Progenitor cell of endocrine pancreas (in vitro differentiated cells): ENCODE results near the gene ARHGAP19. TPM values are rescaled to one million over a fixed set of nuclear protein-coding genes. Genes with fewer than 3 reads are reported as not detected.
"Not testable (repeated sequence)": the region's sequence is repeated elsewhere in the genome, so short reads cannot be mapped to it uniquely, and the experiment has no call there.

Experiments used
- DNase-seq: peaks from one replicate; pipeline ENCODE4 v3.0.0; 2021; ENCODE audit warnings: low spot score; ENCODE audit not compliant: unreplicated experiment
- H3K27ac Mint-ChIP-seq: 2 replicates; pipeline ENCODE4 v1.8.0; 2021; ENCODE audit warnings: mild to moderate bottlenecking, moderate library complexity, mixed read lengths
- H3K27me3 Mint-ChIP-seq: 2 replicates; pipeline ENCODE4 v1.8.0; 2021; ENCODE audit warnings: mixed read lengths
- H3K36me3 Mint-ChIP-seq: 2 replicates; pipeline ENCODE4 v1.8.0; 2022; ENCODE audit warnings: mixed read lengths; ENCODE audit not compliant: insufficient read depth
- H3K4me1 Mint-ChIP-seq: 2 replicates; pipeline ENCODE4 v1.8.0; 2021; ENCODE audit warnings: low read depth, mixed read lengths
- H3K4me3 Mint-ChIP-seq: 2 replicates; pipeline ENCODE4 v1.8.0; 2021; ENCODE audit warnings: low read depth, mild to moderate bottlenecking, moderate library complexity, mixed read lengths
- H3K9me3 Mint-ChIP-seq: 2 replicates; pipeline ENCODE4 v1.8.0; 2021; ENCODE audit warnings: low read depth, mixed read lengths
- total RNA-seq: library from RNA; stranded (reverse); gene quantifications from 2 replicates; pipeline ENCODE4 v1.2.1, GENCODE V29; 2021
- TF ChIP-seq, protein P1 (sequence below): fragments of 200-600 bp; sonication (generic); IDR thresholded peaks from one replicate; pipeline ENCODE4 v1.5.0; 2021; ENCODE audit warnings: antibody characterized with exemption, mild to moderate bottlenecking; ENCODE audit not compliant: unreplicated experiment

ARHGAP19 gene
- total RNA-seq, 1 donor from 2014 or later = 21.1 TPM

DNA sequence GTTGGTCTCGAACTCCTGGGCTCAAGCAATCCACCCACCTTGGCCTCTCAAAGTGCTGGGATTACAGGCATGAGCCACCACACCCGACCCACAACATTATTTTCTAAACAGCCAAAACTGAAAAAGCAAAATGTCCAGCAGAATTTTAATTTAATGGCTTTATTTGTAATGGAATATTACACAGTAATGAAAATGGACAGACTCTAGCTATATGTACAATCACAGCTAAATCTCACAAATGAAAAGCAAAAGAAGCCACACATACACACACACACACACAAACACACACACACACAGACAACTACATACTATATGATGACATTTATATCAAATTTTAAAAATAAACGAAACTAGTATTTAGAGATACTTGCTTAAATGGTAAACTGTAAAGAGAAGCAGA is 18.7 kb downstream of the ARHGAP19 start:
- DNase-seq = no peak
- H3K27ac Mint-ChIP-seq = no peak overlapping the region
- TF ChIP-seq, protein P1, sequence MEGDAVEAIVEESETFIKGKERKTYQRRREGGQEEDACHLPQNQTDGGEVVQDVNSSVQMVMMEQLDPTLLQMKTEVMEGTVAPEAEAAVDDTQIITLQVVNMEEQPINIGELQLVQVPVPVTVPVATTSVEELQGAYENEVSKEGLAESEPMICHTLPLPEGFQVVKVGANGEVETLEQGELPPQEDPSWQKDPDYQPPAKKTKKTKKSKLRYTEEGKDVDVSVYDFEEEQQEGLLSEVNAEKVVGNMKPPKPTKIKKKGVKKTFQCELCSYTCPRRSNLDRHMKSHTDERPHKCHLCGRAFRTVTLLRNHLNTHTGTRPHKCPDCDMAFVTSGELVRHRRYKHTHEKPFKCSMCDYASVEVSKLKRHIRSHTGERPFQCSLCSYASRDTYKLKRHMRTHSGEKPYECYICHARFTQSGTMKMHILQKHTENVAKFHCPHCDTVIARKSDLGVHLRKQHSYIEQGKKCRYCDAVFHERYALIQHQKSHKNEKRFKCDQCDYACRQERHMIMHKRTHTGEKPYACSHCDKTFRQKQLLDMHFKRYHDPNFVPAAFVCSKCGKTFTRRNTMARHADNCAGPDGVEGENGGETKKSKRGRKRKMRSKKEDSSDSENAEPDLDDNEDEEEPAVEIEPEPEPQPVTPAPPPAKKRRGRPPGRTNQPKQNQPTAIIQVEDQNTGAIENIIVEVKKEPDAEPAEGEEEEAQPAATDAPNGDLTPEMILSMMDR = no peak
- H3K9me3 Mint-ChIP-seq = peaks cover 3% of the 10 kb centered on the region
- peaks cover 4% of the 10 kb centered on the region for H3K4me1 Mint-ChIP-seq
- H3K27me3 Mint-ChIP-seq = no peaks in the 10 kb centered on the region
- H3K4me3 Mint-ChIP-seq = no peak overlapping the region
- peaks cover 2% of the 10 kb centered on the region for H3K36me3 Mint-ChIP-seq

GRCh38 chr10:97270523-97271154 is 21.8 kb downstream of the ARHGAP19 start:
- Mint-ChIP-seq H3K36me3 (peaks cover 2% of the 10 kb centered on the region), H3K27ac (no peak overlapping the region), H3K27me3 (no peaks in the 10 kb centered on the region), H3K4me3 (no peak overlapping the region), H3K4me1 (peaks cover 2% of the 10 kb centered on the region), H3K9me3 (peaks cover 3% of the 10 kb centered on the region)
- TF ChIP-seq, protein P1 = no peak
- no peak for DNase-seq

- peaks cover 2% of the 10 kb centered on the region for H3K4me1 Mint-ChIP-seq
These were observed 24.8 kb downstream of the ARHGAP19 start for GRCh38 chr10:97267671-97268070.

GRCh38 chr10:97265095-97265494 is 27.3 kb downstream of the ARHGAP19 start:
- not testable (repeated sequence) for H3K27me3 Mint-ChIP-seq, H3K27ac Mint-ChIP-seq, H3K4me3 Mint-ChIP-seq

More at GRCh38 chr10:97267671-97268070, 24.8 kb downstream of the ARHGAP19 start:
- Mint-ChIP-seq H3K4me3 (no peak overlapping the region), H3K36me3 (peaks cover 6% of the 10 kb centered on the region), H3K9me3 (peaks cover 3% of the 10 kb centered on the region), H3K27ac (no peak overlapping the region), H3K27me3 (no peaks in the 10 kb centered on the region)
- TF ChIP-seq, protein P1 = no peak
- DNase-seq = no peak

DNA sequence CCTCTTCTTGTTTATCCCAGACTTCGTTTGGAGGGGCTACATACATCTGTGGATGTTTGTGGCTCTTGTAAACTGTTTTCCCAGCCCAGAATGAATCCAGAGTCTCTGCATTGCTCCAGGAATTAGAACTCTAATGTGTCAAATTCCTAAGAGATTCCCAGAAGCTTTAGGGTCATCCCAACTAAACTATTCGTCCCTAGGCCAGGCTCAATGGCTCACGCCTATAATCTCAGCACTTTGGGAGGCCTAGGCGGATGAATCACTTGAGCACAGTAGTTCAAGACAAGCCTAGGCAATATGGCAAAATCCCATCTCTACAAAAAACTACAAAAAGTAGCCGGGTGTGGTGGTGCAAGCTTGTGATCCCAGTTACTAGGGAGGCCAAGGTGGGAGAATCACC is 28.5 kb downstream of the ARHGAP19 start:
- H3K36me3 Mint-ChIP-seq = peaks cover 8% of the 10 kb centered on the region
- H3K27ac Mint-ChIP-seq = no peak overlapping the region
- no peaks in the 10 kb centered on the region for H3K4me1 Mint-ChIP-seq
- no peak overlapping the region for H3K4me3 Mint-ChIP-seq
- H3K9me3 Mint-ChIP-seq = no peaks in the 10 kb centered on the region
- no peaks in the 10 kb centered on the region for H3K27me3 Mint-ChIP-seq
- TF ChIP-seq, protein P1 = no peak
- DNase-seq = no peak

More at GRCh38 chr10:97265095-97265494, 27.3 kb downstream of the ARHGAP19 start:
- H3K4me1 Mint-ChIP-seq, DNase-seq, H3K36me3 Mint-ChIP-seq, H3K9me3 Mint-ChIP-seq: not testable (repeated sequence)

DNA sequence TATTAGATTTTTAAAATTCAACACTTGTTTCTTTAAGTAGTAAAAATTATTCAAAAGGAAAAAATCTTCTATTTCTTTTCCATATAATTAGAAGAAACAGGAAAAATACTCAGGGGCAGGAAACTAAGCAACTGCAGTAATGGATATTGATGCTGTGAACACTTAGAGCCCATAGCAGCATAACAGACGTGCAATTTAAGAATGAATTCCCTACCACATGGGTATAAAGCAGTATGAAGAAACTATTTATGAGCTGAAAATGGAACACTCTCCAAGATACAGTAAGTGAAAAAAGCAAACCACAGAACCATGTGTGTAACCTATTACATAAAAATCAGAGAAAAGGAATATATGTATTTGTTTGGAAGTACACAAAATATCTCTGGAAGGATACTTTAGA is 30.8 kb downstream of the ARHGAP19 start:
- no peaks in the 10 kb centered on the region for H3K4me1 Mint-ChIP-seq

More for the DNA sequence above, 30.8 kb downstream of the ARHGAP19 start:
- TF ChIP-seq, protein P1 = no peak
- Mint-ChIP-seq H3K4me3 (no peak overlapping the region), H3K9me3 (no peaks in the 10 kb centered on the region), H3K27me3 (no peaks in the 10 kb centered on the region), H3K27ac (no peak overlapping the region), H3K36me3 (peaks cover 10% of the 10 kb centered on the region)
- DNase-seq = no peak
